PC-3 (cell line): ENCODE measurements around the gene AFF4. TPM values are rescaled to one million over a fixed set of nuclear protein-coding genes. Genes with fewer than 3 reads are reported as not detected.

ENCODE experiments used
- ATAC-seq: fragments of 200-7000 bp; cut with Tn5 transposase; 2 replicates; pipeline ENCODE4 v1.9.1; 2020; ENCODE audit warnings: mild to moderate bottlenecking, moderate library complexity
- BruUV-seq: library from RNA; stranded (reverse); fragments of 400-500 nt; replicated peaks from 2 replicates; lab custom pipeline; 2021; lab: Mats Ljungman, UMichigan
- CTCF ChIA-PET: fragments of 300-600 bp; sonication (Branson Sonifier 250); formaldehyde crosslinking; loops from one replicate; lab custom pipeline; 2022; ENCODE audit warnings: antibody characterized with exemption; lab: Charles Lee
- POLR2A ChIA-PET: fragments of 300-600 bp; sonication (Branson Sonifier 250); formaldehyde crosslinking; loops from one replicate; lab custom pipeline; 2022; ENCODE audit warnings: antibody characterized with exemption; ENCODE audit not compliant: unreplicated experiment; lab: Charles Lee
- DNase-seq: peaks from one replicate; pipeline ENCODE4 v3.0.0-alpha.2; 2015
- H2AFZ ChIP-seq: fragments of 300-600 bp; sonication (generic); 2 replicates; pipeline ENCODE4 v1.6.0; 2016; ENCODE audit warnings: antibody characterized with exemption, low read length
- H3F3A ChIP-seq: fragments of 300-600 bp; sonication (generic); one replicate; pipeline ENCODE4 v1.6.0; 2017; ENCODE audit warnings: antibody characterized with exemption, low read length, control low read depth, mild to moderate bottlenecking; ENCODE audit not compliant: unreplicated experiment
- H3K27ac ChIP-seq: fragments of 300-600 bp; sonication (generic); 2 replicates; pipeline ENCODE4 v1.5.1; 2016; ENCODE audit warnings: mild to moderate bottlenecking, low read length
- H3K27me3 ChIP-seq: fragments of 300-600 bp; sonication (generic); 2 replicates; pipeline ENCODE4 v1.6.1; 2016; ENCODE audit warnings: low read length, mixed read lengths
- H3K36me3 ChIP-seq: fragments of 300-600 bp; sonication (generic); 2 replicates; pipeline ENCODE4 v1.6.1; 2016; ENCODE audit warnings: low read depth, mixed run types, low read length, mixed read lengths
- H3K4me1 ChIP-seq: fragments of 300-600 bp; sonication (generic); 2 replicates; pipeline ENCODE4 v1.5.1; 2016; ENCODE audit warnings: low read length; ENCODE audit not compliant: insufficient read depth
- H3K4me2 ChIP-seq: fragments of 300-600 bp; sonication (generic); 2 replicates; pipeline ENCODE4 v1.6.0; 2016; ENCODE audit warnings: low read length
- H3K4me3 ChIP-seq: fragments of 300-600 bp; sonication (generic); 2 replicates; pipeline ENCODE4 v1.5.1; 2016; ENCODE audit warnings: mild to moderate bottlenecking, low read length, mixed read lengths
- H3K79me2 ChIP-seq: fragments of 300-600 bp; sonication (generic); 2 replicates; pipeline ENCODE4 v1.6.1; 2017; ENCODE audit warnings: low read length, mixed read lengths
- H3K9ac ChIP-seq: fragments of 300-600 bp; sonication (generic); 2 replicates; pipeline ENCODE4 v1.6.0; 2016; ENCODE audit warnings: mild to moderate bottlenecking, low read length
- H3K9me2 ChIP-seq: fragments of 300-600 bp; sonication (generic); replicated peaks from 2 replicates; pipeline ENCODE4 v1.6.1; 2016; ENCODE audit warnings: mixed run types, low read length, mixed read lengths
- H3K9me3 ChIP-seq: fragments of 300-600 bp; sonication (generic); 2 replicates; pipeline ENCODE4 v1.6.1; 2016; ENCODE audit warnings: low read length, mixed read lengths
- H4K20me1 ChIP-seq: fragments of 300-600 bp; sonication (generic); 2 replicates; pipeline ENCODE4 v1.6.1; 2016; ENCODE audit warnings: low read length, mixed read lengths
- CTCF ChIP-seq: fragments of 300-600 bp; sonication (generic); conservative IDR thresholded peaks from 2 replicates; pipeline ENCODE4 v1.5.1; 2017; ENCODE audit warnings: antibody characterized with exemption, low read depth, mild to moderate bottlenecking, low read length
- EZH2 ChIP-seq: fragments of 300-600 bp; sonication (generic); IDR thresholded peaks from one replicate; pipeline ENCODE4 v1.6.1; 2017; ENCODE audit warnings: antibody characterized with exemption, mild to moderate bottlenecking, low read length; ENCODE audit not compliant: unreplicated experiment
- EZH2phosphoT487 ChIP-seq: fragments of 300-600 bp; sonication (generic); IDR thresholded peaks from 2 replicates; pipeline ENCODE4 v1.6.1; 2018; ENCODE audit warnings: mild to moderate bottlenecking, antibody characterized with exemption, low read length, borderline replicate concordance
- intact Hi-C: fragments of 100-400 bp; cut with micrococcal nuclease; formaldehyde crosslinking; loops from 2 replicates; pipeline ENCODE4 v1.9.0; 2023
- total RNA-seq: library from RNA; depleted of rRNA; stranded (reverse); fragments of >200 nt; gene quantifications from 2 replicates; pipeline ENCODE4 v1.2.3, GENCODE V29; 2014

Gene AFF4
- total RNA-seq, 1 experiment from 2014 or later, result 23.5 TPM

GRCh38 chr5:132853790-132854189 lies 109.6 kb downstream of the AFF4 start:
- no peak for DNase-seq
- no peak for ATAC-seq
- TF ChIP-seq EZH2phosphoT487 (no peak), CTCF (no peak), EZH2 (no peak)
- Histone ChIP-seq H3F3A (no peaks in the 10 kb centered on the region), H3K27ac (no peak overlapping the region), H3K4me3 (no peak overlapping the region), H2AFZ (no peak overlapping the region), H4K20me1 (no peaks in the 10 kb centered on the region), H3K79me2 (no peaks in the 10 kb centered on the region), H3K4me2 (no peak overlapping the region), H3K9me3 (no peaks in the 10 kb centered on the region), H3K9me2 (no peaks in the 10 kb centered on the region), H3K36me3 (no peaks in the 10 kb centered on the region), H3K4me1 (no peaks in the 10 kb centered on the region), H3K9ac (no peak overlapping the region), H3K27me3 (no peaks in the 10 kb centered on the region)
- CTCF ChIA-PET, result interaction anchor here (0.7 to 0.9 kb wide), 2 partner anchors 179 to 353 kb away, joined by 3 read pairs; no protein-coding TSS in a partner anchor
- POLR2A ChIA-PET, result no interaction called here
- BruUV-seq, result no TSS peak
- intact Hi-C loops, result no loop called here

- Histone ChIP-seq H3K27me3 (no peaks in the 10 kb centered on the region), H3K4me2 (no peak overlapping the region), H4K20me1 (no peaks in the 10 kb centered on the region), H3F3A (no peaks in the 10 kb centered on the region), H3K9me3 (no peaks in the 10 kb centered on the region), H3K4me3 (no peak overlapping the region), H3K9me2 (no peaks in the 10 kb centered on the region), H3K27ac (no peak overlapping the region), H3K9ac (no peak overlapping the region), H3K36me3 (no peaks in the 10 kb centered on the region), H2AFZ (no peak overlapping the region), H3K4me1 (no peaks in the 10 kb centered on the region), H3K79me2 (no peaks in the 10 kb centered on the region)
- ChIA-PET POLR2A (no interaction called here), CTCF (interaction anchor here (0.7 to 0.9 kb wide), 2 partner anchors 179 to 352 kb away, joined by 3 read pairs; no protein-coding TSS in a partner anchor)
- TF ChIP-seq EZH2phosphoT487, result no peak
- no peak for TF ChIP-seq EZH2
- TF ChIP-seq CTCF, result no peak
- peak; percentile 45 for ATAC-seq
- BruUV-seq, result no TSS peak
- intact Hi-C loops, result no loop called here
- no peak for DNase-seq
Observed at GRCh38 chr5:132853323-132853722, 110.1 kb downstream of the AFF4 start.

DNA sequence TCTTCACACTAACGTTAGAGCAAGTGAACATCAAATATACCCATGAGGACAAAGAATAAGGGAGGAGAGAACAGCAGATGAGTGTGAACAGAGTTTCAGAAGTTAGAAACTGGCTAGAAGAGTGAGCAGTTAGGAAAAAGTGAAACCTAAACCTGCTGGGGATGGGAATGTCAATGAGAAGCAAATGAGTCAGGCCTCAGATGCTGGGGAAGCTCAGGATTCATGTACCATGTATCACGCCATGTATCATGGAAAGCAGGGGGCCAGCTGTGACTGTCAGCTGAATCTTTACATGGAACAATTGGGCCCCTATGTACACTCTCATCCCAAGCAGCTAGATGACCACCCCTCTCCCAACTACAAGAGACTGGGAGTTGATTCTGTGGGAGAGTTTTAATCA lies 113.4 kb downstream of the AFF4 start:
- H3K4me3 ChIP-seq, result no peak overlapping the region

More for the DNA sequence above, 113.4 kb downstream of the AFF4 start:
- no peaks in the 10 kb centered on the region for H4K20me1 ChIP-seq
- H3K79me2 ChIP-seq, result no peaks in the 10 kb centered on the region
- POLR2A ChIA-PET, result no interaction called here
- CTCF ChIA-PET, result no interaction called here
- H3K9me2 ChIP-seq, result no peaks in the 10 kb centered on the region
- H3K27ac ChIP-seq, result no peak overlapping the region
- no peak overlapping the region for H2AFZ ChIP-seq
- no peaks in the 10 kb centered on the region for H3F3A ChIP-seq
- intact Hi-C loops, result no loop called here
- H3K9ac ChIP-seq, result no peak overlapping the region
- H3K36me3 ChIP-seq, result no peaks in the 10 kb centered on the region
- DNase-seq (no peak), ATAC-seq (no peak)
- H3K4me1 ChIP-seq, result no peaks in the 10 kb centered on the region
- no TSS peak for BruUV-seq
- H3K27me3 ChIP-seq, result no peaks in the 10 kb centered on the region
- no peaks in the 10 kb centered on the region for H3K9me3 ChIP-seq
- TF ChIP-seq CTCF, result no peak
- TF ChIP-seq EZH2, result no peak
- H3K4me2 ChIP-seq, result no peak overlapping the region
